ENCODE results near the gene DBX1.
"Not testable (repeated sequence)": the region's sequence is repeated elsewhere in the genome, so short reads cannot be mapped to it uniquely, and the experiment has no call there.

DNA sequence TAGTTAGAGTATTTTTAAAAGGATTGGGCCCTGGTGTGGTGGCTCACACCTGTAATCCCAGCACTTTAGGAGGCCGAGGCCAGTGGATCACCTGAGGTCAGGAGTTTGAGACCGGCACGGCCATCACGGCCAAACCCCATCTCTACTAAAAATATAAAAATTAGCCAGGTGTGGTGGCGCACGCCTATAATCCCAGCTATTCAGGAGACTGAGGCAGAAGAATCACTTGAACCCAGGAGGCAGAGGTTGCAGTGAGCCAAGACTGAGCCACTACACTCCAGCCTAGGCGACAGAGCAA lies 31.8 kb downstream of the DBX1 start:
- TF ChIP-seq, protein P1, sequence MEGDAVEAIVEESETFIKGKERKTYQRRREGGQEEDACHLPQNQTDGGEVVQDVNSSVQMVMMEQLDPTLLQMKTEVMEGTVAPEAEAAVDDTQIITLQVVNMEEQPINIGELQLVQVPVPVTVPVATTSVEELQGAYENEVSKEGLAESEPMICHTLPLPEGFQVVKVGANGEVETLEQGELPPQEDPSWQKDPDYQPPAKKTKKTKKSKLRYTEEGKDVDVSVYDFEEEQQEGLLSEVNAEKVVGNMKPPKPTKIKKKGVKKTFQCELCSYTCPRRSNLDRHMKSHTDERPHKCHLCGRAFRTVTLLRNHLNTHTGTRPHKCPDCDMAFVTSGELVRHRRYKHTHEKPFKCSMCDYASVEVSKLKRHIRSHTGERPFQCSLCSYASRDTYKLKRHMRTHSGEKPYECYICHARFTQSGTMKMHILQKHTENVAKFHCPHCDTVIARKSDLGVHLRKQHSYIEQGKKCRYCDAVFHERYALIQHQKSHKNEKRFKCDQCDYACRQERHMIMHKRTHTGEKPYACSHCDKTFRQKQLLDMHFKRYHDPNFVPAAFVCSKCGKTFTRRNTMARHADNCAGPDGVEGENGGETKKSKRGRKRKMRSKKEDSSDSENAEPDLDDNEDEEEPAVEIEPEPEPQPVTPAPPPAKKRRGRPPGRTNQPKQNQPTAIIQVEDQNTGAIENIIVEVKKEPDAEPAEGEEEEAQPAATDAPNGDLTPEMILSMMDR (IDR thresholded peaks at IDR 0.05; ENCODE audit: low read depth, low read length) = not testable (repeated sequence)
- not testable (repeated sequence) for TF ChIP-seq EZH2phosphoT487 (IDR thresholded peaks at IDR 0.05; ENCODE audit: low read depth)

Measured in OCI-LY3 (cell line).